Suprapubic skin (tissue), 4 donors: ENCODE results near the gene ALDH18A1. TPM values are rescaled to one million over a fixed set of nuclear protein-coding genes. Genes with fewer than 3 reads are reported as not detected.

Experiments used
- DNase-seq, 2 donors: peaks; one replicate each; pipeline ENCODE4 v3.0.0-alpha.2; 2019; ENCODE audit warnings: low spot score in 2 of 2
- H3K27ac ChIP-seq: fragments of 200-600 bp; sonication (generic); one replicate; pipeline ENCODE4 v1.5.1; 2019
- H3K27me3 ChIP-seq: fragments of 200-600 bp; sonication (generic); one replicate; pipeline ENCODE4 v1.5.1; 2019
- H3K36me3 ChIP-seq: fragments of 200-600 bp; sonication (generic); one replicate; pipeline ENCODE4 v1.5.1; 2019
- H3K4me1 ChIP-seq: fragments of 200-600 bp; sonication (generic); one replicate; pipeline ENCODE4 v1.5.1; 2019
- H3K4me3 ChIP-seq: fragments of 200-600 bp; sonication (generic); one replicate; pipeline ENCODE4 v1.5.1; 2019; ENCODE audit warnings: mild to moderate bottlenecking
- H3K9me3 ChIP-seq: fragments of 200-600 bp; sonication (generic); one replicate; pipeline ENCODE4 v1.5.1; 2019
- CTCF ChIP-seq, 2 donors: fragments of 200-600 bp in 1 of 2; fragments of 450-650 bp in 1 of 2; sonication (generic) in 1 of 2; IDR thresholded peaks; one replicate each; pipeline ENCODE4 v1.5.1; 2016 to 2019; ENCODE audit warnings: antibody characterized with exemption in 2 of 2, mild to moderate bottlenecking in 1 of 2, moderate library complexity in 1 of 2
- EP300 ChIP-seq: sonication (generic); formaldehyde crosslinking; IDR thresholded peaks from one replicate; pipeline ENCODE4 v1.6.1; 2017; ENCODE audit warnings: antibody characterized with exemption
- POLR2A ChIP-seq, 2 donors: fragments of 450-650 bp; IDR thresholded peaks; one replicate each; pipeline ENCODE4 v1.6.1; 2017; ENCODE audit warnings: antibody characterized with exemption in 2 of 2, mild to moderate bottlenecking in 2 of 2, moderate library complexity in 2 of 2
- POLR2AphosphoS5 ChIP-seq, 3 donors: sonication (generic); formaldehyde crosslinking; IDR thresholded peaks; one replicate each; pipeline ENCODE4 v1.6.1; 2017; ENCODE audit warnings: antibody characterized with exemption in 3 of 3
- WGBS: methylation state at CpG from one replicate; pipeline ENCODE4 v1.1.5; 2018; 5-methylcytosine and 5-hydroxymethylcytosine counted together
- total RNA-seq, 4 donors: library from RNA; depleted of rRNA; stranded (reverse); fragments of >200 nt; gene quantifications; one replicate each; pipeline ENCODE4 v1.1.0, GENCODE V29; 2016

Gene ALDH18A1
- total RNA-seq, 4 donors from 2014 or later = 24.9 to 44.6 (median 31.2) TPM

GRCh38 chr10:95693071-95693667 is 36.7 kb upstream of the ALDH18A1 start:
- H3K9me3 ChIP-seq = no peaks in the 10 kb centered on the region
- peak overlapping the region; percentile 73 for H3K4me3 ChIP-seq
- no peaks in the 10 kb centered on the region for H3K27me3 ChIP-seq
- TF ChIP-seq CTCF (IDR thresholded peaks at IDR 0.05) = no peak
- no peak for DNase-seq
- H3K36me3 ChIP-seq = peaks cover 16% of the 10 kb centered on the region
- WGBS = 6% methylated on average over 15 of the region's 15 CpGs
- H3K4me1 ChIP-seq = peaks cover 30% of the 10 kb centered on the region
- H3K27ac ChIP-seq = peak overlapping the region; percentile 82

- 97% methylated on average over 2 of the region's 2 CpGs for WGBS
- peaks cover 29% of the 10 kb centered on the region for H3K36me3 ChIP-seq
Observed at GRCh38 chr10:95691281-95691680, 34.8 kb upstream of the ALDH18A1 start.

DNA sequence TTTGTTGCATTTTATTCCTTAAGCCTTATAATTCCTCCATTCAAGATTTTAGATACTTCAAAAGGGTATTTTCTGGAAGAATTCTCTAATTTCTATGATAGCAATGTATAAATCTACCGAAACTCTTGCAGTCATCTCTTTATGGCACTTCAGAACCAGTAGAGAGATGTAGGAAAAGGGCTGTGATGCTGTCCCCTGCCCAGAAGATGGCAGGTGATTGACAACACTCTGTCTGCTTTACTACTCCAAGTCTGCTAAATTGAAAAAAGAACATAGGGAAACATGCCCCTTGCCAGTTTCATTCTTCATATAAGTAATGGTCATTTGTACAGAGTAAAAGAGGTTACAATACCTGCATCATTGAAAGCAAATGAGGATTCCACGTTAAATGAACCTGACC is 32.1 kb upstream of the ALDH18A1 start:
- Histone ChIP-seq H3K36me3 (peaks cover 54% of the 10 kb centered on the region), H3K27me3 (no peaks in the 10 kb centered on the region), H3K4me1 (peaks cover 27% of the 10 kb centered on the region), H3K4me3 (no peak overlapping the region), H3K27ac (no peak overlapping the region), H3K9me3 (no peaks in the 10 kb centered on the region)
- DNase-seq = no peak
- 58% methylated on average over 2 of the region's 2 CpGs for WGBS
- TF ChIP-seq POLR2A (IDR thresholded peaks at IDR 0.05) = no peak
- no peak for TF ChIP-seq CTCF (IDR thresholded peaks at IDR 0.05)
- TF ChIP-seq EP300 = no peak
- TF ChIP-seq POLR2AphosphoS5 (IDR thresholded peaks at IDR 0.05) = no peak

More at GRCh38 chr10:95691281-95691680, 34.8 kb upstream of the ALDH18A1 start:
- DNase-seq = no peak
- H3K4me3 ChIP-seq = no peak overlapping the region
- no peak for TF ChIP-seq POLR2A (IDR thresholded peaks at IDR 0.05)
- TF ChIP-seq CTCF (IDR thresholded peaks at IDR 0.05) = no peak
- no peak for TF ChIP-seq EP300
- TF ChIP-seq POLR2AphosphoS5 (IDR thresholded peaks at IDR 0.05) = no peak
- H3K27ac ChIP-seq = no peak overlapping the region
- peaks cover 30% of the 10 kb centered on the region for H3K4me1 ChIP-seq
- H3K27me3 ChIP-seq = no peaks in the 10 kb centered on the region
- no peaks in the 10 kb centered on the region for H3K9me3 ChIP-seq

DNA sequence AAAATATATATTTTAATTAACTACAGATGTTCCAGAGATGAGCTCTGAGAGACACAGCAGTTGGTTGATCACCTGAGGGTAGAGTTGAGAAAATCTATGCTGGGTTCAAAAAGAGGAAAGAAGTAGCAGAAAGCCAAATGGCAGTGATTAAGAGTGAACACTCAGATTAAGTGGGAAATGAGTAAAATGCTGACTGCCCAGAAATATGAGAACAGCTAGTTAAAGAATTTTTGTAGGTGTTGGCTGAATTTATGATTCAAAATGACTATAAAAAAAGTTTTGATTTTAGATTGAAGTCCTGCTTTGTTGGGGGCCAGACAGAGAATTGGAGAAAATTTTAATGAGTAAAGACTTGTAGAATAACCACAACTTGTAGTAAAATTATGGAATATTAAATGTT is 27.5 kb upstream of the ALDH18A1 start:
- H3K36me3 ChIP-seq = peaks cover 85% of the 10 kb centered on the region
- no peak for TF ChIP-seq POLR2AphosphoS5 (IDR thresholded peaks at IDR 0.05)
- no peak for TF ChIP-seq POLR2A (IDR thresholded peaks at IDR 0.05)
- no peak for TF ChIP-seq EP300
- no peak for TF ChIP-seq CTCF (IDR thresholded peaks at IDR 0.05)
- H3K27ac ChIP-seq = no peak overlapping the region
- H3K27me3 ChIP-seq = no peaks in the 10 kb centered on the region
- peaks cover 5% of the 10 kb centered on the region for H3K4me1 ChIP-seq
- no peaks in the 10 kb centered on the region for H3K9me3 ChIP-seq
- no peak for DNase-seq
- H3K4me3 ChIP-seq = no peak overlapping the region

- TF ChIP-seq POLR2AphosphoS5 (IDR thresholded peaks at IDR 0.05) (no peak), EP300 (no peak), POLR2A (IDR thresholded peaks at IDR 0.05) (no peak), CTCF (IDR thresholded peaks at IDR 0.05) (no peak)
- Histone ChIP-seq H3K27me3 (no peaks in the 10 kb centered on the region), H3K36me3 (peaks cover 66% of the 10 kb centered on the region), H3K4me3 (no peak overlapping the region), H3K9me3 (no peaks in the 10 kb centered on the region), H3K27ac (no peak overlapping the region), H3K4me1 (no peaks in the 10 kb centered on the region)
- WGBS = 54% methylated on average over 1 of the region's 1 CpG
- no peak for DNase-seq
Observed at GRCh38 chr10:95675403-95676116, 19.0 kb upstream of the ALDH18A1 start.
